Left cardiac atrium (tissue), 4 donors: ENCODE results near the gene SYT1. TPM values are rescaled to one million over a fixed set of nuclear protein-coding genes. Genes with fewer than 3 reads are reported as not detected.
"Not testable (repeated sequence)": the region's sequence is repeated elsewhere in the genome, so short reads cannot be mapped to it uniquely, and the experiment has no call there.

Source experiments
- ATAC-seq, 2 donors: fragments of 200-7000 bp; cut with Tn5 transposase; one replicate each; pipeline ENCODE4 v1.9.1; 2020; ENCODE audit warnings: mild to moderate bottlenecking in 2 of 2, moderate library complexity in 2 of 2
- DNase-seq: peaks from one replicate; pipeline ENCODE4 v3.0.0-alpha.2; 2020
- intact Hi-C, 2 donors: fragments of 100-400 bp; cut with DNase I; formaldehyde crosslinking; loops; one replicate each; pipeline versions ENCODE4 v1.14.1 to v1.15.1; 2022 to 2023
- long read RNA-seq: library from polyadenylated mRNA; unstranded; transcript quantifications from one replicate; pipeline ENCODE4 v2.0.0, GENCODE V29; 2021
- total RNA-seq, 2 donors: library from RNA; stranded (reverse); fragmentation: NEBNext Ultra II Directional; extraction: Animal tissue kit (Norgen Biotek cat#: 25700); gene quantifications; one replicate each; pipeline ENCODE4 v1.2.1, GENCODE V29; 2021
- donor health status: DM: no; HTN: yes; CAD: no.
- donor health status: DM: no; HTN: yes; CAD: no; lungs with severe emphysema.
- donor health status: DM: yes; HTN: yes; CAD: no.
- donor health status: Dilated cardiomyopathy.

The SYT1 gene
- total RNA-seq = 1 to 10 TPM in 1 of 2 donors, under 1 TPM in 1; 0.68 to 1.5 TPM
- long read RNA-seq = 0 reads

- intact Hi-C loops = no loop called here
- ATAC-seq = peak; percentile 30 to 52
Observed at GRCh38 chr12:78864403-78864869, at the start of gene SYT1. TSS of gene SYT1 (plus strand) at chr12:78864774.

GRCh38 chr12:78818487-78818886 lies 46.1 kb upstream of the SYT1 start:
- intact Hi-C loops = no loop called here
- ATAC-seq (no peak), DNase-seq (no peak)

More at GRCh38 chr12:78864403-78864869, at the start of gene SYT1:
- peak; percentile 21 for DNase-seq

GRCh38 chr12:78820946-78821345 lies 43.6 kb upstream of the SYT1 start:
- intact Hi-C loops = no loop called here
- ATAC-seq = no peak
- no peak for DNase-seq

- ATAC-seq (no peak), DNase-seq (no peak)
- intact Hi-C loops = no loop called here
Observed at GRCh38 chr12:78824918-78825317, 39.7 kb upstream of the SYT1 start.

GRCh38 chr12:78829690-78830089 lies 34.9 kb upstream of the SYT1 start:
- DNase-seq = no peak
- intact Hi-C loops = no loop called here
- ATAC-seq = no peak

GRCh38 chr12:78835493-78835892 lies 29.1 kb upstream of the SYT1 start:
- ATAC-seq (no peak), DNase-seq (no peak)
- intact Hi-C loops = no loop called here

GRCh38 chr12:78840518-78841019 lies 24.0 kb upstream of the SYT1 start:
- ATAC-seq, intact Hi-C loops: not testable (repeated sequence)

GRCh38 chr12:78853231-78853630 lies 11.3 kb upstream of the SYT1 start:
- ATAC-seq (no peak), DNase-seq (no peak)
- intact Hi-C loops = no loop called here

More at GRCh38 chr12:78840518-78841019, 24.0 kb upstream of the SYT1 start:
- not testable (repeated sequence) for DNase-seq

GRCh38 chr12:78863482-78864402 lies 832 bp upstream of the SYT1 start:
- intact Hi-C loops = no loop called here
- DNase-seq (peak; percentile 21), ATAC-seq (peak; percentile 59 to 77)

GRCh38 chr12:78864870-78865463 lies 393 bp downstream of the SYT1 start:
- intact Hi-C loops = no loop called here
- ATAC-seq = peak; percentile 5 to 18
- DNase-seq = no peak

GRCh38 chr12:78865516-78865915 lies 942 bp downstream of the SYT1 start:
- intact Hi-C loops = no loop called here
- DNase-seq = no peak
- ATAC-seq = no peak

- intact Hi-C loops = no loop called here
- DNase-seq (no peak), ATAC-seq (no peak)
Observed at GRCh38 chr12:78866518-78866917, 1.9 kb downstream of the SYT1 start.

- ATAC-seq (no peak), DNase-seq (no peak)
- intact Hi-C loops = no loop called here
Observed at GRCh38 chr12:78870539-78870938, 6.0 kb downstream of the SYT1 start.

GRCh38 chr12:78871566-78871965 lies 7.0 kb downstream of the SYT1 start:
- ATAC-seq = no peak
- intact Hi-C loops = no loop called here
- DNase-seq = no peak

- DNase-seq (no peak), ATAC-seq (no peak)
- intact Hi-C loops = no loop called here
Observed at GRCh38 chr12:78878459-78878858, 13.9 kb downstream of the SYT1 start.

GRCh38 chr12:78878866-78879265 lies 14.3 kb downstream of the SYT1 start:
- ATAC-seq = no peak
- intact Hi-C loops = no loop called here
- DNase-seq = no peak

- ATAC-seq = no peak
- DNase-seq = no peak
- intact Hi-C loops = no loop called here
Observed at GRCh38 chr12:78880078-78880477, 15.5 kb downstream of the SYT1 start.

GRCh38 chr12:78881685-78882084 lies 17.1 kb downstream of the SYT1 start:
- intact Hi-C loops = no loop called here
- ATAC-seq = no peak
- DNase-seq = no peak

- DNase-seq = no peak
- intact Hi-C loops = no loop called here
- ATAC-seq = no peak
Observed at GRCh38 chr12:78885466-78885865, 20.9 kb downstream of the SYT1 start.

- ATAC-seq (no peak), DNase-seq (no peak)
- intact Hi-C loops = no loop called here
Observed at GRCh38 chr12:78886719-78887407, 22.3 kb downstream of the SYT1 start.
